Activated naive CD8-positive, alpha-beta T cell treated with anti-CD3 and anti-CD28 coated beads, Interleukin-2, amount 10 ng/mL, durations not matched to agents 7 days and 5 days (primary cell): ENCODE measurements around the gene CBARP. TPM values are rescaled to one million over a fixed set of nuclear protein-coding genes. Genes with fewer than 3 reads are reported as not detected.

Experiments used
- ATAC-seq: fragments of 150-1000 bp; cut with Tn5 transposase; one replicate; pipeline ENCODE4 v1.10.0; 2021; ENCODE audit warnings: low read depth, moderate library complexity
- POLR2A ChIA-PET: fragments of 350-600 bp; sonication (Branson Sonifier 250); formaldehyde crosslinking; loops from one replicate; lab custom pipeline; 2021; ENCODE audit warnings: antibody characterized with exemption; lab: Charles Lee
- DNase-seq: peaks from one replicate; pipeline ENCODE4 v3.0.0; 2021
- H3K27ac Mint-ChIP-seq: one replicate; pipeline ENCODE4 v1.8.0; 2022; ENCODE audit warnings: mild to moderate bottlenecking, mixed read lengths
- H3K27me3 Mint-ChIP-seq: one replicate; pipeline ENCODE4 v1.8.0; 2022; ENCODE audit warnings: mild to moderate bottlenecking, moderate library complexity, mixed read lengths
- H3K36me3 Mint-ChIP-seq: one replicate; pipeline ENCODE4 v1.8.0; 2021; ENCODE audit warnings: mild to moderate bottlenecking, mixed read lengths
- H3K4me1 Mint-ChIP-seq: one replicate; pipeline ENCODE4 v1.8.0; 2021; ENCODE audit warnings: mixed read lengths
- H3K4me3 Mint-ChIP-seq: one replicate; pipeline ENCODE4 v1.8.0; 2022; ENCODE audit warnings: mild to moderate bottlenecking, moderate library complexity, mixed read lengths
- H3K9me3 Mint-ChIP-seq: one replicate; pipeline ENCODE4 v1.8.0; 2021; ENCODE audit warnings: mixed read lengths
- total RNA-seq, 2 experiments: library from RNA; stranded (reverse); gene quantifications; one replicate each; pipeline ENCODE4 v1.2.3, GENCODE V29; 2021

The CBARP gene
- total RNA-seq, 2 experiments from 2014 or later: 0.14 to 0.17 TPM

- Mint-ChIP-seq H3K4me3 (peak overlapping the region; percentile 71), H3K4me1 (peaks cover 17% of the 10 kb centered on the region), H3K27me3 (peaks cover 5% of the 10 kb centered on the region), H3K9me3 (no peaks in the 10 kb centered on the region), H3K27ac (peak overlapping the region; percentile 83), H3K36me3 (no peaks in the 10 kb centered on the region)
- POLR2A ChIA-PET: interaction anchor here (0.5 to 7.7 kb wide), 10 partner anchors 9 to 217 kb away, joined by 3 to 385 read pairs (median 6); partner anchors contain the start of genes CIRBP, FAM174C and POLR2E
- ATAC-seq: peak; percentile 38
- DNase-seq: peak; percentile 92
Observed at GRCh38 chr19:1243768-1244692, 6.2 kb upstream of the CBARP start.

- peak within 1 kb of the TSS; percentile 85 for H3K4me3 Mint-ChIP-seq
- peak; percentile 75 for ATAC-seq
- H3K27me3 Mint-ChIP-seq: peaks cover 15% of the 10 kb centered on the region
- H3K4me1 Mint-ChIP-seq: peaks cover 24% of the 10 kb centered on the region
- peak within 1 kb of the TSS; percentile 93 for H3K27ac Mint-ChIP-seq
- H3K36me3 Mint-ChIP-seq: no peaks in the 10 kb centered on the region
- POLR2A ChIA-PET: interaction anchor here (0.5 to 7.7 kb wide), 6 partner anchors 11 to 576 kb away, joined by 3 to 385 read pairs (median 4); partner anchors contain the start of genes CIRBP and FAM174C
- no peaks in the 10 kb centered on the region for H3K9me3 Mint-ChIP-seq
- DNase-seq: peak; percentile 92
Observed at GRCh38 chr19:1241417-1242095, 3.8 kb upstream of the CBARP start, which contains the start of gene ATP5F1D. TSS of gene ATP5F1D (plus strand) at chr19:1241751. CDS start at chr19:1241851, 100 bp downstream.

- DNase-seq: no peak
- POLR2A ChIA-PET: interaction anchor here (0.5 to 7.7 kb wide), 6 partner anchors 12 to 575 kb away, joined by 3 to 385 read pairs (median 4); partner anchors contain the start of genes CIRBP and FAM174C
- H3K27ac Mint-ChIP-seq: peak overlapping the region; percentile 93
- peak overlapping the region; percentile 85 for H3K4me3 Mint-ChIP-seq
- H3K4me1 Mint-ChIP-seq: peaks cover 24% of the 10 kb centered on the region
- H3K9me3 Mint-ChIP-seq: no peaks in the 10 kb centered on the region
- no peak for ATAC-seq
- H3K27me3 Mint-ChIP-seq: peaks cover 17% of the 10 kb centered on the region
- H3K36me3 Mint-ChIP-seq: no peaks in the 10 kb centered on the region
Observed at GRCh38 chr19:1240925-1241324, 3.1 kb upstream of the CBARP start.

- ATAC-seq (peak; percentile 50), DNase-seq (peak; percentile 96)
- Mint-ChIP-seq H3K4me1 (peaks cover 24% of the 10 kb centered on the region), H3K27ac (peak overlapping the region; percentile 34), H3K36me3 (no peaks in the 10 kb centered on the region), H3K27me3 (peaks cover 18% of the 10 kb centered on the region), H3K4me3 (peak overlapping the region; percentile 64), H3K9me3 (no peaks in the 10 kb centered on the region)
- POLR2A ChIA-PET: interaction anchor here (1.6 to 7.7 kb wide), 2 partner anchors 26 to 27 kb away, joined by 3 to 385 read pairs; partner anchors contain the start of gene CIRBP
Observed at GRCh38 chr19:1239796-1240737, 2.3 kb upstream of the CBARP start.

GRCh38 chr19:1239420-1239795 is 1.6 kb upstream of the CBARP start:
- POLR2A ChIA-PET: interaction anchor here (1.2 kb wide), 1 partner anchor 36 kb away, joined by 3 read pairs; the partner anchor contains the start of gene FAM174C
- no peak for ATAC-seq
- Mint-ChIP-seq H3K9me3 (no peaks in the 10 kb centered on the region), H3K4me3 (peak overlapping the region; percentile 39), H3K36me3 (no peaks in the 10 kb centered on the region), H3K27ac (peak overlapping the region; percentile 24), H3K27me3 (peaks cover 18% of the 10 kb centered on the region), H3K4me1 (peaks cover 22% of the 10 kb centered on the region)
- no peak for DNase-seq

GRCh38 chr19:1238369-1239303 is 831 bp upstream of the CBARP start:
- POLR2A ChIA-PET: interaction anchor here (0.8 to 1.2 kb wide), 2 partner anchors 37 to 115 kb away, joined by 3 read pairs; partner anchors contain the start of gene FAM174C
- Mint-ChIP-seq H3K4me1 (peaks cover 22% of the 10 kb centered on the region), H3K36me3 (no peaks in the 10 kb centered on the region), H3K4me3 (peak overlapping the region; percentile 74), H3K27ac (peak overlapping the region; percentile 51), H3K27me3 (peaks cover 18% of the 10 kb centered on the region), H3K9me3 (no peaks in the 10 kb centered on the region)
- DNase-seq (no peak), ATAC-seq (no peak)

GRCh38 chr19:1237027-1237659 is 662 bp downstream of the CBARP start:
- Mint-ChIP-seq H3K4me1 (peaks cover 15% of the 10 kb centered on the region), H3K9me3 (no peaks in the 10 kb centered on the region), H3K4me3 (peak overlapping the region; percentile 57), H3K36me3 (no peaks in the 10 kb centered on the region), H3K27me3 (peaks cover 18% of the 10 kb centered on the region), H3K27ac (no peak overlapping the region)
- POLR2A ChIA-PET: interaction anchor here (1.0 to 1.6 kb wide), 2 partner anchors 23 to 32 kb away, joined by 3 read pairs; no protein-coding TSS in a partner anchor
- DNase-seq: no peak
- ATAC-seq: no peak

- DNase-seq (no peak), ATAC-seq (no peak)
- peak overlapping the region; percentile 54 for H3K4me3 Mint-ChIP-seq
- no peaks in the 10 kb centered on the region for H3K9me3 Mint-ChIP-seq
- H3K27ac Mint-ChIP-seq: no peak overlapping the region
- peaks cover 18% of the 10 kb centered on the region for H3K27me3 Mint-ChIP-seq
- POLR2A ChIA-PET: interaction anchor here (1.0 to 1.6 kb wide), 2 partner anchors 22 to 33 kb away, joined by 3 read pairs; no protein-coding TSS in a partner anchor
- H3K36me3 Mint-ChIP-seq: no peaks in the 10 kb centered on the region
- H3K4me1 Mint-ChIP-seq: peaks cover 15% of the 10 kb centered on the region
Observed at GRCh38 chr19:1236576-1236975, 1.2 kb downstream of the CBARP start.

GRCh38 chr19:1235625-1236538 is 1.9 kb downstream of the CBARP start:
- no peak overlapping the region for H3K27ac Mint-ChIP-seq
- H3K27me3 Mint-ChIP-seq: peaks cover 18% of the 10 kb centered on the region
- peak overlapping the region; percentile 54 for H3K4me3 Mint-ChIP-seq
- no peaks in the 10 kb centered on the region for H3K36me3 Mint-ChIP-seq
- H3K4me1 Mint-ChIP-seq: peaks cover 11% of the 10 kb centered on the region
- DNase-seq (no peak), ATAC-seq (no peak)
- H3K9me3 Mint-ChIP-seq: no peaks in the 10 kb centered on the region
- POLR2A ChIA-PET: interaction anchor here (1.0 to 1.6 kb wide), 2 partner anchors 22 to 34 kb away, joined by 3 read pairs; no protein-coding TSS in a partner anchor

- peaks cover 9% of the 10 kb centered on the region for H3K4me1 Mint-ChIP-seq
- no peaks in the 10 kb centered on the region for H3K9me3 Mint-ChIP-seq
- H3K27ac Mint-ChIP-seq: no peak overlapping the region
- no peaks in the 10 kb centered on the region for H3K36me3 Mint-ChIP-seq
- DNase-seq: no peak
- no peak for ATAC-seq
- H3K4me3 Mint-ChIP-seq: no peak overlapping the region
- peaks cover 18% of the 10 kb centered on the region for H3K27me3 Mint-ChIP-seq
- POLR2A ChIA-PET: no interaction called here
Observed at GRCh38 chr19:1234955-1235380, 2.8 kb downstream of the CBARP start.
